ENCODE measurements around the gene TPD52L1.

DNA sequence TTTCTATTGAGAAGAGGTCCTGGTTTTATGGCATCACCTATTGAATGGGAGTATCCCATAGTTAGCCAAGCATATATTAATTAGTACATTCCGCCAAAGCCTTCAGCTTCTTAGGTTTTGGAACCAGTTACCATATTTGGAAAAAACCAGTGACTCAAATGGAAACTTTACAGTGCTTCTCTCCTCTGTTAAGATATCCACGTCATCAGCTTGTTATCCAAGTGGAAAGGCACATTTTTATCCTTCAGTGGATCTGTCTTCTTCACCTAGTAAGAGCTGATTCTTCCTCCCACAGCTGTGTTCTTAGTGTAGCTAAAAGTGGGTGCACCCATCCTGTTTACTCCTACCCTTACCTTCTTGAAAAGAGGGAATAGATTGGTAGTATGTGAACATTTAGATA lies 34.5 kb downstream of the TPD52L1 start:
- TF ChIP-seq SP1 (CRISPR knock-in tag; conservative IDR thresholded peaks at IDR 0.05) (no peak), CBFB (CRISPR knock-in tag; IDR thresholded peaks at IDR 0.05; ENCODE audit: low read depth) (no peak), TEAD4 (CRISPR knock-in tag; IDR thresholded peaks at IDR 0.05) (no peak), JAZF1 (CRISPR knock-in tag; IDR thresholded peaks at IDR 0.05) (no peak), GABPB1 (CRISPR knock-in tag; IDR thresholded peaks at IDR 0.05) (no peak), E2F1 (CRISPR knock-in tag; IDR thresholded peaks at IDR 0.05) (no peak), MXD4 (CRISPR knock-in tag; IDR thresholded peaks at IDR 0.05; ENCODE audit: borderline replicate concordance) (no peak), ATF2 (CRISPR knock-in tag; IDR thresholded peaks at IDR 0.05; ENCODE audit: borderline replicate concordance, low read depth) (no peak), FOXK1 (CRISPR knock-in tag; IDR thresholded peaks at IDR 0.05) (no peak), NR3C1 (CRISPR knock-in tag; conservative IDR thresholded peaks at IDR 0.05; ENCODE audit: low read depth) (no peak), CREB1 (CRISPR knock-in tag; IDR thresholded peaks at IDR 0.05) (no peak), ATF1 (CRISPR knock-in tag; IDR thresholded peaks at IDR 0.05) (no peak)
- TF ChIP-seq, protein P1, sequence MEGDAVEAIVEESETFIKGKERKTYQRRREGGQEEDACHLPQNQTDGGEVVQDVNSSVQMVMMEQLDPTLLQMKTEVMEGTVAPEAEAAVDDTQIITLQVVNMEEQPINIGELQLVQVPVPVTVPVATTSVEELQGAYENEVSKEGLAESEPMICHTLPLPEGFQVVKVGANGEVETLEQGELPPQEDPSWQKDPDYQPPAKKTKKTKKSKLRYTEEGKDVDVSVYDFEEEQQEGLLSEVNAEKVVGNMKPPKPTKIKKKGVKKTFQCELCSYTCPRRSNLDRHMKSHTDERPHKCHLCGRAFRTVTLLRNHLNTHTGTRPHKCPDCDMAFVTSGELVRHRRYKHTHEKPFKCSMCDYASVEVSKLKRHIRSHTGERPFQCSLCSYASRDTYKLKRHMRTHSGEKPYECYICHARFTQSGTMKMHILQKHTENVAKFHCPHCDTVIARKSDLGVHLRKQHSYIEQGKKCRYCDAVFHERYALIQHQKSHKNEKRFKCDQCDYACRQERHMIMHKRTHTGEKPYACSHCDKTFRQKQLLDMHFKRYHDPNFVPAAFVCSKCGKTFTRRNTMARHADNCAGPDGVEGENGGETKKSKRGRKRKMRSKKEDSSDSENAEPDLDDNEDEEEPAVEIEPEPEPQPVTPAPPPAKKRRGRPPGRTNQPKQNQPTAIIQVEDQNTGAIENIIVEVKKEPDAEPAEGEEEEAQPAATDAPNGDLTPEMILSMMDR (IDR thresholded peaks at IDR 0.05): no peak

All from WTC11 (cell line).